Mucosa of descending colon (tissue), 3 donors: ENCODE measurements around the gene CYLD. TPM values are rescaled to one million over a fixed set of nuclear protein-coding genes. Genes with fewer than 3 reads are reported as not detected.
A peak's percentile ranks its signal among the peaks of the same experiment; 100 is the strongest.

ENCODE experiments used
- ATAC-seq: fragments of 200-7000 bp; cut with Tn5 transposase; one replicate; pipeline ENCODE4 v1.9.1; 2020; ENCODE audit warnings: mild to moderate bottlenecking, moderate library complexity
- DNase-seq, 3 donors: peaks; one replicate each; pipeline ENCODE4 v3.0.0-alpha.2; 2020
- H3K36me3 ChIP-seq: fragments of 200-600 bp; one replicate; pipeline ENCODE4 v1.8.0; 2021; ENCODE audit warnings: low read depth, mild to moderate bottlenecking
- H3K4me1 ChIP-seq: fragments of 200-600 bp; one replicate; pipeline ENCODE4 v1.8.0; 2021; ENCODE audit warnings: low read depth, mild to moderate bottlenecking
- H3K4me3 ChIP-seq: fragments of 200-600 bp; one replicate; pipeline ENCODE4 v1.8.0; 2021; ENCODE audit warnings: mild to moderate bottlenecking
- H3K9me3 ChIP-seq: fragments of 200-600 bp; one replicate; pipeline ENCODE4 v1.8.0; 2021; ENCODE audit warnings: mild to moderate bottlenecking
- CTCF ChIP-seq: fragments of 200-600 bp; IDR thresholded peaks from one replicate; pipeline ENCODE4 v1.8.0; 2022; ENCODE audit warnings: antibody characterized with exemption, mild to moderate bottlenecking
- intact Hi-C, 2 donors: fragments of 100-400 bp; cut with DNase I in 1 of 2; cut with micrococcal nuclease in 1 of 2; formaldehyde crosslinking; loops; one replicate each; pipeline versions ENCODE4 v1.11.0 to v1.11.1; 2022; cut with DNase I, micrococcal nuclease
- total RNA-seq, 3 donors: library from RNA; stranded (reverse); fragmentation: NEBNext Ultra II Directional in 2 of 3; extraction: Animal tissue kit (Norgen Biotek cat#: 25700) in 2 of 3; gene quantifications; one replicate each; pipeline versions ENCODE4 v1.2.1 to v1.2.4, GENCODE V29; 2021 to 2023
- donor health status: DM: no; HTN: no; CAD: no; lungs with moderate emphysema.
- donor health status: DM: no; HTN: no; CAD: no.
- donor health status: DM: no; HTN: yes; CAD: no.

Gene CYLD
- total RNA-seq, 3 donors from 2014 or later = 24.7 to 44.4 (median 35.5) TPM

GRCh38 chr16:50695017-50696000 lies 46.6 kb upstream of the CYLD start:
- DNase-seq (peak in 1 of 3 donors; percentile 21), ATAC-seq (no peak)
- no peak overlapping the region for H3K4me3 ChIP-seq
- intact Hi-C loops = no loop called here
- H3K36me3 ChIP-seq = no peaks in the 10 kb centered on the region
- peaks cover 20% of the 10 kb centered on the region for H3K4me1 ChIP-seq
- H3K9me3 ChIP-seq = no peaks in the 10 kb centered on the region
- TF ChIP-seq CTCF = no peak

GRCh38 chr16:50696126-50696525 lies 45.8 kb upstream of the CYLD start:
- H3K4me1 ChIP-seq = peaks cover 20% of the 10 kb centered on the region
- no peak overlapping the region for H3K4me3 ChIP-seq

DNA sequence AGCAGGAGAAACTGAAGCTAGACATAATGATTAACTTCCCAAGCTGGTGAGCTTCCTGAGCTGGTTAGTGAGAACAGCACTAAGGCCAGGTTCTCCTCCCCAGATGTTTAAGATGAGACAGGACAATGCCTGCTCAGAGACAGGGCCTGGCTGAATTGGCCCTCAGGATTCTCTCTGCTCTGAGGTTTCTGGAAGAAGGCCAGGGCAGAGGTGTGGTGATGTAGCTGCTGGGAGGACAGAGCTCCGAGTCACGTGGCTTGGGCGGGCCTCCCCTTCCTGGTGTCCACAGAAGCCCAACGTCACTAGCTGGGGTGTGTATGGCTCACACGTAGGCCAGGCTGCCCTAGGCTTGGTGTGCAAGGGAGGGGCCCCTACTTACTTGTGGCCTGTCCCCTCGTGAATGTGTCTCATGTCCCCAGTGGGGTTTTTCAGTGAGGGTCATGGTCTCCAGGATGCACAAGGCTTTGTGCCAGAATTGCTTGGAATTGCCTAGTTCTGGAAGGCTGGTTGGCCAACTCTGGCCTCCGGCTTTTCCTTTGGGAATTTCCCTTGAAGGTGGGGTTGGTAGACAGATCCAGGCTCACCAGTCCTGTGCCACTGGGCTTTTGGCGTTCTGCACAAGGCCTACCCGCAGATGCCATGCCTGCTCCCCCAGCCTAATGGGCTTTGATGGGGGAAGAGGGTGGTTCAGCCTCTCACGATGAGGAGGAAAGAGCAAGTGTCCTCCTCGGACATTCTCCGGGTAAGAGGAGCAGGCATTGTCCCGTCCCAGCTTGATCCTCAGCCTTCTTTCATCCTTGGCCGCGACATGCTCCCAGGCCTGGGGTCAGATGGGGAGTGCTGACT lies 45.1 kb upstream of the CYLD start:
- no peaks in the 10 kb centered on the region for H3K9me3 ChIP-seq
- peaks cover 20% of the 10 kb centered on the region for H3K4me1 ChIP-seq
- ATAC-seq (peak; percentile 94), DNase-seq (peak; percentile 87 to 96 (median 95))
- no peak overlapping the region for H3K4me3 ChIP-seq
- H3K36me3 ChIP-seq = no peaks in the 10 kb centered on the region
- intact Hi-C loops = no loop called here
- no peak for TF ChIP-seq CTCF

More at GRCh38 chr16:50696126-50696525, 45.8 kb upstream of the CYLD start:
- intact Hi-C loops = no loop called here
- Histone ChIP-seq H3K36me3 (no peaks in the 10 kb centered on the region), H3K9me3 (no peaks in the 10 kb centered on the region)
- DNase-seq (no peak), ATAC-seq (no peak)
- TF ChIP-seq CTCF = no peak

GRCh38 chr16:50697421-50697715 lies 44.5 kb upstream of the CYLD start:
- Histone ChIP-seq H3K36me3 (no peaks in the 10 kb centered on the region), H3K4me3 (no peak overlapping the region), H3K4me1 (peaks cover 20% of the 10 kb centered on the region), H3K9me3 (no peaks in the 10 kb centered on the region)
- DNase-seq = no peak
- intact Hi-C loops = no loop called here
- no peak for ATAC-seq
- TF ChIP-seq CTCF = no peak

DNA sequence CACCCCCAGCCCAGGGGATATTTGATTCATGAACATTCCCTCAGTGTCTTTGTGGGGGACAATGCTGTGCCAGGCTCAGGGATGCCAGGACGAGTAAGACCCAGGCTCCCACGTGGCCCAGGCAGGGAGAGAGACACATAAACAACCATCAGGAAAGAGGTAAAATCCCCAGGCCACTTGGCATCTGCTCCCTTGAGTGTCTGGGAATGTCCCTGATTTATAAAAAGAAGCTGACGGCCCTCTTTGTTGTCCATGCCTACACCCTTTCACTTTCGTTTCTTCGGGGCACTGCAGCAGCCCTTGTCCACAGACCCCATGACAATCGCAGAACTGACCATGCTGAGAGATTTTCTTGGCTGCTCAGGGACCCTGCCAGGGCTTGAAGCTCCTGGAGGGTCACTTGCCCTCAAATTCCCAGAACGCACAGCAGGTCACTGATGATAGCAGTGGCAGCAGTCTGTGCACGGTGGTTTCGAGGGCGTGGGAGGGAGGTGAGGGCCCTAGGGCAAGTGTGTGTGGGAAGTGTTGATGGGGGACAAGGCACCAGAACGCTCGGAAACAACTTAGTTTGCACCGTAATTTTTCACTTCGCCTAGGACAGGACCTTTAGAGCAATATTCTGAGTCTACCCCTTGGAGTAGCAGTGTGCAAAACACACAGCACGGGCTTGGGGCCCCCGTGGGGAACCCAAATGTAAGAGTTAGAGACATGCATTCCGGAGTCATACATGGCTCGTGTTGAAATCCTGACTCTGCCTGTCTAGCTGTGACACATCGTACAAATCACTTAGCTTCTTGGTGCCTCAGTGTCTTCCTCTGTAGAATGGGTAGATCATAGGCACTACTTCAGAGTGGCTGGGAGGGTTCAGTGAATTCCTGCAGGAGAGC lies 43.8 kb upstream of the CYLD start:
- DNase-seq = peak; percentile 53 to 60 (median 59)
- H3K36me3 ChIP-seq = no peaks in the 10 kb centered on the region
- H3K9me3 ChIP-seq = no peaks in the 10 kb centered on the region
- H3K4me3 ChIP-seq = no peak overlapping the region
- ATAC-seq = peak; percentile 52
- intact Hi-C loops = no loop called here
- peaks cover 20% of the 10 kb centered on the region for H3K4me1 ChIP-seq
- TF ChIP-seq CTCF = no peak
